HG02571 (cell line): Measurements from ENCODE around the gene PKM.
A peak's percentile ranks its signal among the peaks of the same experiment; 100 is the strongest.

Experiments used
- ATAC-seq: cut with Tn5 transposase; IDR thresholded peaks from one replicate; pipeline ENCODE4 v1.9.1; 2021; ENCODE audit warnings: mild to moderate bottlenecking, moderate library complexity; ENCODE audit not compliant: unreplicated experiment

Gene PKM

DNA sequence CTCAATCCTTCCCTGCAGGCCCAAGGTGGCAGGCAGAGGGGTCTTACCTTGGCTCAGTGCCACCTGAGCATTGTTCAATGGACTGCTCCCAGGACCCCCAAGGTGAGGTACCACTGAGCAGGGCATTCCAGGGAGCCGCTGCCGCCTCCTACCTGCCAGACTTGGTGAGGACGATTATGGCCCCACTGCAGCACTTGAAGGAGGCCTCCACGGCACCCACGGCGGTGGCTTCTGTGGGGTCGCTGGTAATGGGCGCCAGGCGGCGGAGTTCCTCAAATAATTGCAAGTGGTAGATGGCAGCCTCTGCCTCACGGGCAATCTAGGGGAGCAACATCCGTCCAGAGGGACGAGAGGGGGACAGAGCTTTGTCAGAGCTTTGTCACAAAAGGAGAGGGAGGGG lies 28.7 kb downstream of the PKM start:
- no peak for ATAC-seq

DNA sequence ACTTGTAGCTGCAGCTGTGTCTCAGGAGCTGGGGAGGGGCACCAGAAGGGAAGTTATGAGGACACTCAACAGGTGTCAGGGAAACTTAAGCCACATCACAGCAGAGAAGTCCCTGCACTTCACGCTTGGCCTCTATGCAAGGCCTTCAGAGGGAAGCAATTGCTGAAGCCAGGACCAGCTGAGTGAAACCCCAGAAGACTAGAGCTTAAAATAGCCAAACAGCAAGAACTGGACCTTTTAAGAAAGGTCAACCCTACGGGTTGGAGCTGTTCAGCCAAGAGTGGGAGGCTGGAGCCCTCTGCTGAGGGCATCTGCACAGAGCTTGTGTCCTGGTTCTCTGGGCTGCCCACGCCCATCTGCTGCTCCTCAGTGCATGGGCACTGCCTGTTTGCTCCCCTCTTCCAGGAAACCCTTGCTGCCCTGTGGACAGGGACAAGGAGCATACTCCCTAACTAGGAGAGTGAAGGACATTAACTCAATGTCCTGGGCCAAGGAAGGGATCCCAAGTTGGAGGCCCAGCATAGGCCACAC lies 29.5 kb downstream of the PKM start:
- ATAC-seq, result no peak

DNA sequence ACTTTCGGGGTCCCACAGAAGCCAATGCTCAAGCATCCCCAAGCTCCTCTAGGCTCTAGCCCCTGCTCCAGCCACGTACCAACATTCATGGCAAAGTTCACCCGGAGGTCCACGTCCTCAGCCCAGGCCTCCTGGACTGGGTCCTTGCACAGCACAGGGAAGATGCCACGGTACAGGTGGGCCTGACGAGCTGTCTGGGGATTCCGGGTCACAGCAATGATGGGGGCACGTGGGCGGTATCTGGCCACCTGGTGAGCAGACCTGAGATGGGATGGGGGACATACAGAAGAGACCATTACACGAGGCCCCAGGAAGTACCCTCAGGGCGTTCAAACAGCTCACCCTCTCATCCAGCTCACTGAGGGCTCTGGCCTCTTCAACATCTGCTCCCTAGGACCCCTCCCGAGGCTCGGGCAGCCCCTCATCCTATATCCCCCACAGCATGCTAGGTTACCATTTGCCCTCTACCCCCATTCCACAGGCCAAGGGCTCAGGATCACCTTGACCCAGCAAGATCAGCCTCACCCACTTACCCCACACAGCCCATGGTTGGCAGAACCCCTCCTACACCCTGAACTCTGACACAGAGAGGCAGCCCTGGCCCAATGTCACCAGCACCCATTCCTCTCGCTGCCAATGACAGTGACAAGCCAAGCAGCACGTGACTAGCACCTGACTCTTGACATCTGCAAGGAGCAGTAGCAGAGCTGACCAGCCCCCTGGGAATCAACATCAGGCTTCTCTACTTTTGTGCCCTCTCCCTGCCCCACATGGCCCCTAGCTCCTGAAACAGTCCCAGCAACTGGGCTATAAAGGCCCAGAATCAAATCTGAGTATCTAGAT lies 30.4 kb downstream of the PKM start:
- ATAC-seq, result no peak

DNA sequence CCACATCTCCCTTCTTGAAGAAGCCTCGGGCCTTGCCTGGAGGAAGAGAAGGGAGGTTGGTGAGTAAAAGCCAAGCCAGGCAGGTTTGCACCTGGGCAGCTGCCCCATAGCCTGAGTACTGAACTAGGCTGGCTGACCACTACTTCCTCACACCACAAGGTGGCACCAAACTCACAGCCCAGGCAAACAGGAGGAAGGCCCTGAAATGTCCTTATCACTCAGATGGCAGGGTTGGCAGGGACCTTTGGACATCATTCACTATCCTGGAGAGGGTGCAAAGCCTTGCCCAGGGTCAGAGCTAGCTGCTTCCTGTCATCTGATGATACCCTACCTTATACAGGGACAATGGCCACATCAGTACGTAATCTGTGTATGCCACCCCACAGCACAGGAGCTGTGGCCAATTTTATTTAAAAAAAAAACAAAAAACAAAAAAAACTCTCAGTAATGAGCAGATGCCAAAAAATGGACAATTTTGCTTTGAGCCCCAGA lies 31.2 kb downstream of the PKM start:
- peak; percentile 41 for ATAC-seq

DNA sequence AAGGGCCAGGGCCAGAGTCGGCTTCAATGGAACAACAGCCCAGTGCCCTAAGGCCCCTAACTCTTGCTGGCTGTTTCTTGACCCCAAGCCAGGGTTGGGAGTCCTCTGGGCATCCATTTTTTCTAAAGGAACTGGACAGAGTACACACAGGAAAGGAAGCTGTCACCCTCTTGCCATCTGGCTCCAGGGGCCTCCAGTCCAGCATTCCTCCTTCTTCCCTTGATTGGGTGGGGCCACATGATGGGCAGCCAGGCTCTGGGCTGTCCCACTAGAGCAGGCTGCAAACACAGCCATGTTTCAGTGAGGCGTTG lies 31.8 kb downstream of the PKM start:
- no peak for ATAC-seq

DNA sequence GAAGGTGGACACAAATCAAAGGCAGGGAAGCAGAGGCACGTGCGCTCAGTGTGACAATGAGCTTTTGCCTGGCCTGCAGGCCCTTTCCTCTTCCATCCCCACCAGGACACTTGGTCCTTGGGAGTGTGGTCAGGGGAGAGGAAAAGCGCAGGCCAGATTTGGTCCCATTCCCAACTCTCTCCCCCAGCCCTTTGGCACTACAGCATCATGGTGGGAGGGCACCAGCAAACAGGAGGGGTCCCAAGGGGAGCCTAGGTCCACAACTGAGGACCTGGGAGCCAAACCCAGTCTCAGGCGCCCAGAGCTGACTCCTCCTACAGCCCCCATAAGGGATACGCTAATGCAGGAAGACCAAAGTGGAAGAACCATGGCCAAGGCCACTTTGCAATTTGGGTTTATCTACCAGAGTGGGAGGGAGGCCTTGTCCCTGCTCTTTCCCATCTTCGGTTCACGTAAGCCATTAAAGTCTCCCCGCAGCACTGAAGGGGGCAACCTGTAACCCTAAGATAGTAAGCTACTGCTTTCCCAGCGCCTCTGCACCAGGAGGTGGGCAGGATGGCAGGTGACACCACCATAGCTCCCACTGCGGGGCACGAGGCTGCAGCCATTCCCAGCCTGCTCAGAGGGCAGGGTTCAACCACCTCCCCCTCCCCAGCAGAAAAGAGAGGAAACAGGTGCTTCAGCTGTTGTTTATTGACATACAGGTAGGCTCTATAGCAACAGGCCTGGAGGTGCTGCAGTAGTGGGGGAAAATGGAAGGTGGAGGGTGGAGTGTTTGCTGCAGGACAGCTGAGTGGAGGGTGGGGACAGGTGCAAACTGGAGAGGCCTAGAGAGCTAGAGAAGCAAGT lies 32.4 kb downstream of the PKM start:
- ATAC-seq, result no peak

DNA sequence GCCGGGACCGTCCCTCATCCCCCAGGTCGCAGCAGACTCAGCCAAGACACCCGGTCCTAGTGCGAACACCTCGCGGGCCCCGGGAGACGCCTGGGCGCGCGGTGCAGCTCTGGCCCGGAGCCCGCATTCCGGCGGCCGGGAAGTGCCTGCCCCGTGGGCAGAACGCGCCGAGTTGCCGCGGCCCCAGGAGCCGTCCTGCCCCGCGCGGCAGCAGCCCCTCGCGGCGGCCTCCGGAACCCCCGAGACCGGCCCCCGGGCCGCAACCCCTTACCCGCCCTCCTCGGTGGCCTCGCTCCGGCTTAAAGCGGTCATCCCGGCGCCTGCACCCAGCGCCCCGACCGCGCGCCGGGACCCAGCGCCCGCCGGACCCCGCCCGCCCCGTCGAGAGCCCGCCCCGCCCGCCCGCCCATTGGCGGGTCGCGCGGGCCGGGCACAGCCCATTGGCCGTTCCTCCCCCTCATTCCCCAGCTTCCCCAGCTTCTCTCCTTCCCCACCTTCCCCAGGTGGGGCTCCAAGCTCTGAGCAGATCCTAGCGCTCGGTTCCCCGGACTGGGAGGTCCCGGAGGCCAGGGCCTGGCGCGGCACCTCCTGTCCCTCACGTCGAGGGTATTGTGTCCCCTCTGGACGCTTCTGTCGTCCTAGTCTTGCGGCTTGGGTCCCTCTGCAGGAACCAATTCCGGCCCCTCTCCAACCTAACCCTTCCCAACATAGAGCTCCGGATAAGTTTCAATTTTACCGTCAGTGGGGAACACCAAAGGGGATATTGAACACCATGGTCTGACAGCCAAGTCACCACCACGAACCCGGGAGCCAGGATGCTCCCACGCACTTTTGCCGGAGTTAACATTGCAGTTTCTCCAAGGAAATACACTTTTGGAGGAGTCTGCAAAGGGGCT lies 33.3 kb downstream of the PKM start, which contains the start of gene GRAMD2A:
Gene GRAMD2A, minus strand, starts transcription at position 328 of the 896 bp plus-strand sequence.
- no peak for ATAC-seq

DNA sequence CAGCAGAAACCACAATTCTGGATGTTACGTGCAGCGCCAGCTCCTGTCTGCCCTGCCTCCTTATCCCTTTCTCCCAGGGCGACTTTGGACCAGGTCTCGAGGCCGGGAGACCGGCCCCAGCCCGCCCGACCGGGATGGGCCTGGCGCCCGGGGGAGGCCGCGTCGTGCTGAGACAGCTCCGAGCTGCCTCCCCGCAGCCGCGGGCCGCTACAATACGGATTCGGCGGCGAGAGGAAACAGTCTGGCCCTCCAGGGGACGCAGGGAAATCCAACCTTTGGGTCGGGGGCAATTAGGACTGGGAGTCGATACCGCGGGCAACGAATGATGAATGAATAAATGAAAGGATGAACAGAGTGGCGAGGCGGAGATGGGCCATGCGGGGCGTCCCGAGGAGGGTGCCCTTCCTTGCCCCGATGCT lies 33.9 kb downstream of the PKM start:
- ATAC-seq, result no peak

DNA sequence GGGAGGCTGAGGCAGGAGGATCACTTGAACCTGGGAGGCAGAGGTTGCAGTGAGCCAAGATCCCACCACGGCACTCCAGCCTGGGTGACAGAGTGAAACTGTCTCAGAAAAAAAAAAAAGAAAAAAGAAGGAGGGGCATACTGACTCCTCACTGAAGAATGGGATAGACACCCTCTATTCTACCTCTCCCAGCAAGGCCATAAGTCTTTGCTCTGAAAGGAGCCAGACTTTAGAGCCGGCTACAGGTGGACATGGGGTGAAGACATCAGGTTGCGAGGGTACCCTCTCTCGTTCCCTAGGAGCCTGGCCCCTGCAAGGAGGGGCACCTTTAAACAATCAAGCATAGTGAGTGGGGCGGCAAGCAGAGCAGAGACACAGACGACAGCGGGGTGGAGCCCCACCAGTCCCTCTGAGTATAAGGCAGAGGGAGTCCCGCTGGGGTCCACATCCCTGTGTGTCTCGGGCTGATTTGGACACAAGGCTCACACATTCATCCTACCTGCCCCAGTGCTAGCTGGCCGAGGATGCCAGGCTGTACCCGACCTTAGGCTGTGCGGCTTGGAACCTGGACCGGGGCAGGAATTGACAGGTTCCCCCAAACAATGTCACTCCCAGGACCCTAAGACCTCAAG lies 34.5 kb downstream of the PKM start:
- no peak for ATAC-seq

DNA sequence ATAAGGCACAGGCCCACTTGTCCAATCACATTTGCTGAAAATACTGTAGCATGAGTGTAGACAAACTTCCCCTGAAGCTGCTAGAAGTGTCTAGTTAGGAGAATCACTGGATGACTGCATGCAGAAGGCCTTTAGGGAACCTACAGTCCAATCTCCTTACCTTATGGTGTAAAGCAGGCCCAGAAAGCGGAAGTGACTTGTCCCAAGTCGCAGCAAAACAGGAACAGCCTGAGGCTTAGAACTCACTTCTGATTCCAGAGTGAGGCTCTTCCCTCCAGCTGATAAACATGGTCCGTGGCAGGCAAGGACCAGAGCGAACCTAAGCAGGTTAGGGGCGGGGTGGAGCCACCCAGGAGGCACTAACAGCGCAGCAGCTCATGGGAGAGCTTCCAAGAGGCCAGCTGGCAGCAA lies 35.9 kb downstream of the PKM start:
- no peak for ATAC-seq

DNA sequence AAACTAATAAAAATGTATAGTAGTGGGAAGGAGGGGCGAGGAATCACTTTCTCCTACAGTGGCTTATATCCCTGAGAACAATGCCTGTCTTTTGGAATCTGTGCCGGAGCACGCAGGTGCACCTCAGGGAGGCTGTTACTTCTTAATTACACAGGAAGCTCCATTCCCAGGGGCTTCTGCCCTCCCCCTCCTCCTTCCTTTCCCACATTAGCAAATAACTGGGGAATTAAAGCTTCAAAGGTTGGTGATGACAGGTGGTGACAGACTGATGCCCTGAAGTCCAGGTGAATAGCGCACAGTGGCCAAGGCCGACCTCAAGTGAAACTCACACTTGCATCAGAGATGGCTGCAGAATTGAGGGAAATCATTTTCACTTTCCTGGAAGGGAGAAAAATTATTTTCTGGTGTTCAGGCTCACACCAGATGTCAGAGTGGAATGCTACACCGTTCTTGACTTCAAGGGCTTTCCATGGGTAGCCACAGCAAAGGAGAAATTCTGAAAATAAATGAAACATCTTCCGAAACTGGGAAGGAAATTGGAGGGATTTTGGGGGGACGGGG lies 37.1 kb downstream of the PKM start:
- no peak for ATAC-seq

DNA sequence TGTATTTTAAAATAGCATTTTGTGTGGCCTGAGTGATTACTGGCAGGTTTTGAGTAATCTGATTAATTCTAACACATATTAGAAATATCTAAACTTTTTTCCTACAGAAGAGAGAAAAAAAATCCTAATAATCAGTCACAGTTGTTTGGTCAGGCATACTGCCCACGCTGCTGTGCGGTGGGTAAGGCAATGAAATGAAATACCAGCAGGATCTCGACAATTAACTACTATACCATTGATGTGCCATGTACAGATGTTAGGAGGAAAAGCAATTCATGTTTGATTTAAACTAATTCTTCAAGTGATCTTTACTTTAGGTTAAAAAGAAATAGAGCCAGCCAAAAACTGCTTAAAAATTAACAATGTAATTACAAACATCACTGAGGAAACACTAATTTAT lies 38.6 kb downstream of the PKM start:
- ATAC-seq, result no peak

DNA sequence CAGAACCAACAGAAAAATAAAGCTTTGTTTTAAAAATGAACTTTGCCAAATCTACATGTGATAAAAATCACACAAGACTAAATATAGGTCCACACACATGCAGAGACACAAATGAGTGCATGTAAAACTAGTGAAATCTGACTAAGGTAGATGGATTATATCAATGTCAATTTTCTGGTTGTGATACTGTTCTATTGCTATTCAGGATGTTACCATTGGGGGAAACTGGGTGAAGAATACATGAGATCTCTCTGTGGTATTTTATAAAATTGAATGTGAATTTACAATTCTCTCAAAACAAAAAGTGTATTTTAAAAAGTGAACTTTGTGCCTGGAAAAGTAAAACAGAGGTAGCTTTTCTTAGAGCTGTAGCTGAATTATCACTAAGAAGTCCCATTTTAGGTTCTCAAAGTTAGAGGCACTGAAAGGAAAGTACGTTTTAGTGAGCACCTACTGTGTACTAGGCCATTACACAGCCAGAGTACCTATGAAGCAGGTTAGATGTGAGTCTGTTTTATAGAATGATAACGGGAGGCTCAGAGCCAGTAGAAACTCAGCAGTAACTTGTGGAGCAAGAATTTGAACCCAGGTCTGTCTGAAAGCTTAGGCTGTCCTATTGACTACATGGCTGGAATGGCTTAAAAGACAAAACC lies 41.6 kb downstream of the PKM start:
- ATAC-seq, result no peak

DNA sequence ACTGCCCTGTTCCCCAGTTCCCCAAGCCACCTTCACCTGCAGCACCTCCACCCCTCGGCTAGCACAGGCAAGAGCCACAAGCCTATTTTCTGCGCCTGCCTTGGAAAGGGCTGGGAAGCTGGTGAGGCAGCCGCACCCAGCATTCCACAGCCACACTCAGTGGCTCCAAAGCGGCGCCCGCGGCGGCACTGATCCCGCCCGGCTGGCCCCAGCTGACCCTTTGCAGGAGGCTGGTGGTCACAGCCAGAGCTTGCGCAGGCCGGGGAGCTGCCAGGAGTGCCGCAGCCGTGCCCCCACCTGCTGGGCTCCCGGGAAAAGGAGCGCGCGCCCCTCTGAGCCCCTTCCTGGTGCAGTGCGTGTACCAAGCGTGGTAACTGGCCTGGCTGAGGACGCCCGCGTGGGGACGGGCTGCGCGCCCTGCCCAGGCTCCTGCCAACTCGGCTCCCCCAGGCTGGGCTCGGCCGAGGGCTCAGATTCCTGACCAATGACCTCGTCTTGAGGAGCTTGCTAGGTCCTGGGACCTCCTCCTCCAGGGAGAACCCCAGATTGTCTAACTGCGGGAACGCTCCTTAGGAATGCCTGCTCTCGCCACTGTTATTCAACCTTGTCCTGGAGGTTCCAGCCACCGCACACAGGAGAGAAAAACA lies 46.7 kb downstream of the PKM start:
- no peak for ATAC-seq

DNA sequence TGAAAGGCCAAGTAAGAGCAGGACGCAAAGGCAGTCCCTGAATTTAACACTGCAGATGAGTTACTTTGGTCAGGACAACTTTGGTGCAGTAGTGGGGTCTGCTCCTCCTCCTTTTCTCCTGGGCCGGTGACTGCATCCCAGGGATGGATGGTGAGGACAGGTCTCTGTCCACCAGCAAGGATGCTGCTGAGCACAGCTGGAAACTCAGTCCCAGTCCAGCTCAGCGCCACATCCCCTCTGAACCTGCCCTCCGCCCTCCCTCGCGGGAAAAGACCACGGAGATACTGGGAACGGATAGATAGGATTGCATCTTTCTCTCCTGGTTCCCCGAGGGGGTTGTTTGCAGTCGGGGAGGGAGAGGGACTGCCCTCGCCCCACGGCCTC lies 47.2 kb downstream of the PKM start:
- no peak for ATAC-seq

DNA sequence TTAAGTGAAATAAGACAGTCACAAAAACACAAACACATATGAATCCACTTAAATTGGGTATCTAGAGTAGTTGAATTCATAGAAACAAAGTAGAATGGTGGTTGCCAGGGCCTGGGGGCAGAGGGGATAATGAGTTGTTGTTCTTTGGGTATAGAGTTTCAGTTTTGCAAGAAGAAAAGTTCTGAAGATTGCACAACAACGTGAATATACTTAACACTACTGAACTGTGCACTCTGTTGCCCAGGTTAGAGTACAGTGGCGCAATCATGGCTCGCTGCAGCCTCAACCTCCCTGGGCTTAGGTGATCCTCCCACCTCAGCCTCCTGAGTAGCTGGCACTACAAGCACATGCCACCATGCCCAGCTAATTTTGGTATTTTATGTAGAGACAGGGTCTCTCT lies 48.3 kb downstream of the PKM start:
- ATAC-seq, result no peak

DNA sequence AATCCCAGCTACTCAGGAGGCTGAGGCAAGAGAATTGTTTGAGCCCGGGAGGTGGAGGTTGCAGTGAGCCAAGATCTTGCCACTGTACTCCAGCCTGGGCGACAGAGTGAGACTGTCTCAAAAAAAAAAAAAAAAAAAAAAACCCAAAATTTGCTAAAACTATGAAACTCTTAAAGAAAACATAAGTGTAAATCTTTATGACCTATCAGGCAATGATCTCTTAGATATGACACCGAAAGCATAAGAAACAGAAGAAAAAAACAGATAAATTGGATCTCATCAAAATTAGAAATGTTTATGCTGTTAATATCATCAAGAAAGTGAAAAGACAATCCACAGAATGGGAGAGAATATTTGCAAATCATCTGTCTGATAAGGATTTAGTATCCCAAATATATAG lies 48.7 kb downstream of the PKM start:
- ATAC-seq, result no peak

DNA sequence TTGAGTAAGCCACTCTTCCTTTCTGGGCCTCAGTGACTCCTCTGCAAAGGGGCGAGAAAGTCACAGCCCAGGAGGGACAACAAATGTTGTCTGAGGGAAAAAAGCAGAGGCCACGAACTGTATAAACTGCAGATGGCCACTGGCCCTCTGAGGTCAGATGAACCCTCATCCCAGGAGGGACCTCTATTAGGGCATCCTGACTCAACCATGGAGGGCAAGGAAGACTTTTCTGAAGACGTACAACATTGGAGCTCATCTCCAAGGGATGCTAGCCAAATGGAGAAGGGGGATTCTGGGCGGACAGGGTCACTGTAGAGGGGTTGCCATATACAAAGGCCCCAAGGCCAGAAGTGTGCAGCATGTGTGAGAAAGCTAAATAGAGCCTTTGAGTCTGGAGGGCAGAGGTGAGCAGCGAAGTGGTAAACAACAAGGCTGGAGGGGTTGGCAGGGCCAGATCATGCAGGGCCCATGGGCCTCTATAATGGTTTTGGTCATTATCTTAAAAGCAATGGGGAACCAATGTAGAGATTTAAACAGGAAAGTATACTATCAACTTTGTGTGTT lies 50.1 kb downstream of the PKM start:
- ATAC-seq, result no peak
